ENCODE results near the gene DYRK1A. TPM values are rescaled to one million over a fixed set of nuclear protein-coding genes. Genes with fewer than 3 reads are reported as not detected.
A peak's percentile ranks its signal among the peaks of the same experiment; 100 is the strongest.

The DYRK1A gene
- total RNA-seq, 1 donor from 2014 or later: 68.1 TPM

DNA sequence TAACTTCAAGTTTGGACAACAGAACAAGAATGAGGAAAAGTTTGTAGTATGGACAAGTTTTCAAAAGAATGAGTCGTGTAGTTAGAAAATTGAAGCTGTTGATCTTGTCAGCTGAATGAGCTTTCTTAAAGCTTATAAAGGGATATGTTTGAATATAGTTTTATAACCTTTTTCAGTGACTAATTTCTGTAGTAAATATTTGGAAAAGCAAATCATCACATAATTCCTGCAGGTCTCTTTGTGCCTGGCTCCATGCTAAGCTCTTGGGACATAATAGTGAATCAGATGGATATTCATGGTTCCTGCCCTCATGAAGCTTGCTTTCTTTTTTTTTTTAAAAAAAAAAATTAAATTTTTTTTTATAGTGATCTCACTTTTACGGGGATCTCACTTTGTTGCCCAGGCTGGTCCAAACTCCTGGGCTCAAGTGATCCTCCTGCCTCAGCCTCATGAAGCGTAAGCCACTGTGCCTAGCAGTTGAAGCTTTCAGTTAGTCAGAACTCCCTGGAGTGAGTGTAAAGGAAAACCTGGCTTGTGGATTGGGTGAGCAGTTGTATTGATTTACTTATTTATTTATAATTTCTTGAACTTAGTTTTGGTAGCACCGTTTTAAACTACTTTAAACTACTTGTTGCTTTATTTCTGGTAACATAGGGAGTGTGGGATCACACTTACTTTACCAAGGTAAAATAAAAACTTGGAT, 15.5 kb downstream of the DYRK1A start:
- H3K4me3 Mint-ChIP-seq: no peak overlapping the region

DNA sequence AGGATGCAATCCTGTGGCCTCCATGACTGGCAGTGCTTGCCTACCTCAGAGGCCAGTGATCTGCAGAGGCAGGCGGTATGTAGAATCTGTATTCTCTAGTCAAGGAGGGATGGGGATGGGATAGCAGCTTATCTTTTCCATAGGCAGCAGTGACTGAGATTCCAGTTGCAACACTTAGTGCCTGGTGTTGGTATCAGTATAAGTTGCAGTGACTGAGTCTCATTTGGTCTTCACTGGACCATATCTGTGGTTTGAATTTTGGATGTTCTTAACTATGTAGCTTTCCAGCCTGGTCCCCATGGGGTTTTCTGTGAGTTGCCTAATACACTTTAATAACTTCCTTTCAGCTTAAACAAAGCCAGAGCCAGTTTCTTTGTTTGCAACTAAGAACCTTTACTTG, 16.5 kb downstream of the DYRK1A start:
- Mint-ChIP-seq H3K9me3 (no peaks in the 10 kb centered on the region), H3K27ac (no peak overlapping the region), H3K4me1 (ENCODE audit: low read depth) (peaks cover 79% of the 10 kb centered on the region), H3K4me3 (no peak overlapping the region), H3K27me3 (ENCODE audit: insufficient read depth) (no peaks in the 10 kb centered on the region), H3K36me3 (ENCODE audit: low read depth) (peaks cover 9% of the 10 kb centered on the region)
- no peak for DNase-seq (ENCODE audit: low spot score)
- intact Hi-C loops (cut with micrococcal nuclease): no loop called here

More for the DNA sequence above, 15.5 kb downstream of the DYRK1A start:
- Mint-ChIP-seq H3K27me3 (ENCODE audit: insufficient read depth) (no peaks in the 10 kb centered on the region), H3K9me3 (no peaks in the 10 kb centered on the region), H3K27ac (no peak overlapping the region), H3K4me1 (ENCODE audit: low read depth) (peaks cover 80% of the 10 kb centered on the region), H3K36me3 (ENCODE audit: low read depth) (peaks cover 9% of the 10 kb centered on the region)
- DNase-seq (ENCODE audit: low spot score): no peak
- intact Hi-C loops (cut with micrococcal nuclease): no loop called here

DNA sequence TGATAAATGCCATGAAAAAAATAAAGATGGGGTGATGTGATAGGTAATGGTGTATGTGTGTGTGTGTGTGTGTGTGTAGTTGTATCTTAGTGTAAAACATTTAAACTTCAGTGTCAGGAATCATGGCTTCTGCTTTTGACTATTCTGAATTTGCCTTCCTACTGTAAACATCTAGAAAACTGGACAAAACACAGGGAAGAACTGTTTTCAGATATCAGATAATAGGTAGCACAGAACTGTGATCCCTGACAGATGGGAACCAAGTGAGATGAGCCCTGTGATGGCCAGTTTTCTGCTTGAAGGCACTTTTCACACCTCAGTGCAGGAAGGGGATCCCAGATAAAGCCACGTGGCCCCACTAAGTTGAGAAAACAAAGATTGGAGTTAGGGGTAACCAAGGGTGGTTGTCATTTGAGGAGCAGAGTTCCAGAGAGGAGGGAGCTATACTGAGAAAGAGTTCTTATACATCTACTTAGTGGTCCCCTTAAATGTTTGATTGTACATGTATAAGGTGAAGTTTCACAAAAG, 17.3 kb downstream of the DYRK1A start:
- intact Hi-C loops (cut with micrococcal nuclease): loop anchor here (2.0 kb wide), 1 partner anchor 15 kb away; no protein-coding TSS in a partner anchor

DNA sequence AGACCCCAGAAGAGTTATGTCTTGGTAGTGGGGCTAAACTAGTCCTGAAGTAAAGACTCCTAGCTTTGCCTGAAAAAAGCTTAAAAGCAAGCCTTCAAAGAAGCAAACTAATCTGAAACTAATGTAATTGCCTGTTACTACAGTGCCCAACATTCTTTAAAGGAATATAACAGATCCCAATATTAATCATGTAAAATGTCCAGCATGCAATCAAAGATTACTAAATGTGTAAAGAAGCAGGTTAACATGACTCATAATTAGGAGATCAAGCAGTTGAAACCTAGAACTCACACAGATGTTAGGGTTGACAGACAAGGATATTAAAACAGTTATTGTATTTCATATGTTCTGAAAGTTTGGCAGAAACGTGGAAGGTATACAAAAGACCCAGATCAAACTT, 17.8 kb downstream of the DYRK1A start:
- Mint-ChIP-seq H3K36me3 (ENCODE audit: low read depth) (peaks cover 5% of the 10 kb centered on the region), H3K27me3 (ENCODE audit: insufficient read depth) (no peaks in the 10 kb centered on the region), H3K27ac (no peak overlapping the region), H3K4me3 (no peak overlapping the region), H3K9me3 (no peaks in the 10 kb centered on the region), H3K4me1 (ENCODE audit: low read depth) (peaks cover 70% of the 10 kb centered on the region)
- intact Hi-C loops (cut with micrococcal nuclease): loop anchor here (2.0 kb wide), 1 partner anchor 14 kb away; no protein-coding TSS in a partner anchor
- no peak for DNase-seq (ENCODE audit: low spot score)

More for the DNA sequence above, 17.3 kb downstream of the DYRK1A start:
- DNase-seq (ENCODE audit: low spot score): no peak
- peaks cover 73% of the 10 kb centered on the region for H3K4me1 Mint-ChIP-seq (ENCODE audit: low read depth)
- H3K4me3 Mint-ChIP-seq: no peak overlapping the region
- H3K9me3 Mint-ChIP-seq: no peaks in the 10 kb centered on the region
- peaks cover 6% of the 10 kb centered on the region for H3K36me3 Mint-ChIP-seq (ENCODE audit: low read depth)
- no peaks in the 10 kb centered on the region for H3K27me3 Mint-ChIP-seq (ENCODE audit: insufficient read depth)
- no peak overlapping the region for H3K27ac Mint-ChIP-seq

DNA sequence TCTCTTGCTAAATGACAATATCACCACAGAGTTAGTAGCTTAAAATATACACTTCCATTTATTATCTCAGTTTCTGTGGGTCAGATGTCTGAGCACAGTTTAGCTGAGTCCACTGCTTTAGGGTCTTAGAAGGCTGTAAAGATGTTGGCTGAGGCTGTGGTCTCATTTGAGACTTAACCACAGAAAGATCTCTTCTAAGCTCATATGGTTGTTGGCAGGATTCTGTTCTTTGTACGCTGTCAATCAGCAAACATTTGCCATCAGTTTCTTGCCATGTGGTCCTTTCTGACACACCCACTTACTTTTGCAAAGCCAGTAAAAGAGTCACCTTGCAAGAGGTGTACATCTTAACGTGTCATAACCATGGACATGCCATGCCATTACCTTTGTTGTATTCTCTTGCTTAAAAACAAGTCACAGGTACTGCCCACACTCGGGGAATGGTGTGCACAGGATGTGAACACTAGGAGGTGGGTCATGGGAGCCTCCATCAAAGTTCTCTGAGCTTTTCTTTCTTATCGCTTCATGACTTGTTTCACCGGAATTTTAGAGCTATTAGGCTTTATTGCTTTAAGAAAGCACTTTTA, 18.7 kb downstream of the DYRK1A start:
- H3K4me3 Mint-ChIP-seq: no peak overlapping the region
- peaks cover 5% of the 10 kb centered on the region for H3K36me3 Mint-ChIP-seq (ENCODE audit: low read depth)
- no peak for DNase-seq (ENCODE audit: low spot score)
- no peaks in the 10 kb centered on the region for H3K9me3 Mint-ChIP-seq
- intact Hi-C loops (cut with micrococcal nuclease): loop anchor here (2.0 kb wide), 1 partner anchor 14 kb away; no protein-coding TSS in a partner anchor
- H3K4me1 Mint-ChIP-seq (ENCODE audit: low read depth): peaks cover 69% of the 10 kb centered on the region
- H3K27ac Mint-ChIP-seq: no peak overlapping the region
- no peaks in the 10 kb centered on the region for H3K27me3 Mint-ChIP-seq (ENCODE audit: insufficient read depth)

DNA sequence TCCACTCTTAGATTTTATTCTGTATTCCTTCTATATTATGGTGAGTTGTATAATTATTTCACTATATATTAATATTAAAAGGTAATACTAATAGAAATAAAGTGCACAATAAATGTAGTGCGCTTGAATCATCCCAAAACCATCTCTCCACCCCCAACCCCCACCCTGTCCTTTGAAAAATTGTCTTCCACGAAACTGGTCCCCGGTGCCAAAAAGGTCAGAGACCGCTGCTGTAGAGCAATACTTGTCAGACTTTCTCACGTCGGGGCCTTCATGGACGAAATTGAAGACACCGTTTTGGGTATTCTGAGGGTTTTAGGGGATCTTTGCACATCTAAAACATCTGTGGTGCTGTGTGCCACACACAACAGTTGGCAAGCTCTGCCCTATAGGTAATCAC, 19.6 kb downstream of the DYRK1A start:
- H3K27me3 Mint-ChIP-seq (ENCODE audit: insufficient read depth): no peaks in the 10 kb centered on the region
- no peak overlapping the region for H3K4me3 Mint-ChIP-seq
- peaks cover 67% of the 10 kb centered on the region for H3K4me1 Mint-ChIP-seq (ENCODE audit: low read depth)
- DNase-seq (ENCODE audit: low spot score): no peak
- intact Hi-C loops (cut with micrococcal nuclease): no loop called here
- no peaks in the 10 kb centered on the region for H3K9me3 Mint-ChIP-seq
- H3K36me3 Mint-ChIP-seq (ENCODE audit: low read depth): peaks cover 1% of the 10 kb centered on the region
- H3K27ac Mint-ChIP-seq: no peak overlapping the region

DNA sequence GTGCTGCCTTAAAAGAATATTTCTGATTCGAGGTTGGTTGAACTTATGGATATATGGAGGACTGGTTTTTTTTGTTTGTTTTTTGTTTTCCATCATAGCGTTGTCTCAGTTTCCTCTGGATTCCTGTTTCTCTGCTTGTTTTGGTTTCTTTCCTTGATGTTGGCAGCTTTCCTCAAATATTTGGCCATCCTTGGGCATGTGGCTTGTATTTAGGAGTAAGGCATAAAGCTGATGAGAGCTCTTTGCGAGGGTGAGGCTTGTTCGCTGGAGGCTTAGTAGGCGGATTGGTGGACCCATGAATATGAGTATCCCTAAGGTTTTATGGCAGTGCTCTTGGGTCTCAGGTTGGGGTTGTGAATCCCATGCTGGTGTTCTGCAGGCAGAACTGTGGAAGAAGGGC, 22.9 kb downstream of the DYRK1A start:
- intact Hi-C loops (cut with micrococcal nuclease): no loop called here
- DNase-seq (ENCODE audit: low spot score): no peak
- no peaks in the 10 kb centered on the region for H3K9me3 Mint-ChIP-seq
- H3K36me3 Mint-ChIP-seq (ENCODE audit: low read depth): peaks cover 3% of the 10 kb centered on the region
- no peak overlapping the region for H3K4me3 Mint-ChIP-seq
- H3K27me3 Mint-ChIP-seq (ENCODE audit: insufficient read depth): no peaks in the 10 kb centered on the region
- no peak overlapping the region for H3K27ac Mint-ChIP-seq
- H3K4me1 Mint-ChIP-seq (ENCODE audit: low read depth): peaks cover 69% of the 10 kb centered on the region

DNA sequence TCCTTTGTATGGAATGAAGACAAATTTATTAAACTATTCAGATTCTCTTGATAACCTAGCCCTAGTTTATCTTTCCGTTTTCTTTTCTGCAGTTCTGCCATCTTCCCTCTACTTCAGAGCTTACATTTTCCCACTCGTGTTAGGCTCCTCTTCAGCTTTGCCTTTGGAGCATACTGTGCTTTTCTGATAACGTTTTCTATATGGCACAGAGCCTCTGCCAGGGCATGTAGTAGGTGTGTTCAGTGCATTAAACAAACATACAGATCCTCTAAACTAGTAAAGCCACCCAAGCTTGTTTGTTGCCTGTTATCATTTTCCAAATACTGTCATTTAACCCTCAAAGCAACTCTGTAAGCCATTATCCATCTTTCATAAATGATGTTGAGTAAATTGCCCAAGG, 25.1 kb downstream of the DYRK1A start:
- H3K27me3 Mint-ChIP-seq (ENCODE audit: insufficient read depth): no peaks in the 10 kb centered on the region
- peaks cover 5% of the 10 kb centered on the region for H3K36me3 Mint-ChIP-seq (ENCODE audit: low read depth)
- peaks cover 62% of the 10 kb centered on the region for H3K4me1 Mint-ChIP-seq (ENCODE audit: low read depth)
- DNase-seq (ENCODE audit: low spot score): no peak
- no peaks in the 10 kb centered on the region for H3K9me3 Mint-ChIP-seq
- peak overlapping the region; percentile 63 for H3K27ac Mint-ChIP-seq
- no peak overlapping the region for H3K4me3 Mint-ChIP-seq
- intact Hi-C loops (cut with micrococcal nuclease): no loop called here

DNA sequence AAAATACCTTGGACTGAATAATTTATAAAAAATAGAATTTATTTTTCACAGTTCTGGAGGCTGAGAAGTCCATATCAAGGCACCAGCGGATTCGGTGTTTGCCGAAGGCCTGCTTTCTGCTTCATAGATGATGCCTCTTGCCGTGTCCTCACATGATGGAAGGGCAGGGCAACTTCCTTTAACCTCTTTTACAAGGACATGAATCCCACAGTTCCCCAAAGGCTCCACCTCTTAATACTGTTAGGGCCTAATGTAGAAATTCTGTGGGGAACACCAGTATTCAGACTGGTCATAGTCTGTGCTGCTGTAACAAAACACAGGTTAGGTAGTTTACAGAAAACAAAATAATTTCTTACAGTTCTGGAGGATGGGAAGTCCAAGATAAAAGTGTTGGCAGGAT, 25.9 kb downstream of the DYRK1A start:
- H3K27ac Mint-ChIP-seq: no peak overlapping the region
- intact Hi-C loops (cut with micrococcal nuclease): no loop called here

DNA sequence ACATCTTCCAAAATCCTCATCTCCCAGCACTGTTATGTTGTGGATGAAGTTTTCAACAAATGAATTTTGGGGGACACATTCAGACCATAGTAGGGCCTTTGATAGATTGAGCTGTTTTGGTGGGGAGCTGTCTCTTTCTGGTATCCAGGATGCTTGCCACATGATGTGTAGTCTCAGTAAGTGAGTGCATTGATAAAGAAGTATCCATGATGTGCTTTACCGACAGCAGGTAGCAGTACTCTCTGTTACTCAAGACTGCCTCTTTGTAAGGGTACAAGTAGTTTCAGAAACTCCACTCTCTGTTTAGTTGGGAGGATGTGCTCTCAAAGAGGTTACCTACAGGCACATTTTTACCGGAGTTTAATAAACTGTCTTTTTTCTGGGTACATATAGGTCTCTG, 26.5 kb downstream of the DYRK1A start:
- no peaks in the 10 kb centered on the region for H3K27me3 Mint-ChIP-seq (ENCODE audit: insufficient read depth)
- H3K9me3 Mint-ChIP-seq: no peaks in the 10 kb centered on the region
- H3K4me3 Mint-ChIP-seq: no peak overlapping the region
- peaks cover 5% of the 10 kb centered on the region for H3K36me3 Mint-ChIP-seq (ENCODE audit: low read depth)
- intact Hi-C loops (cut with micrococcal nuclease): no loop called here
- H3K4me1 Mint-ChIP-seq (ENCODE audit: low read depth): peaks cover 58% of the 10 kb centered on the region
- H3K27ac Mint-ChIP-seq: no peak overlapping the region
- DNase-seq (ENCODE audit: low spot score): no peak

More for the DNA sequence above, 25.9 kb downstream of the DYRK1A start:
- Mint-ChIP-seq H3K4me3 (no peak overlapping the region), H3K27me3 (ENCODE audit: insufficient read depth) (no peaks in the 10 kb centered on the region), H3K9me3 (no peaks in the 10 kb centered on the region), H3K36me3 (ENCODE audit: low read depth) (peaks cover 5% of the 10 kb centered on the region), H3K4me1 (ENCODE audit: low read depth) (peaks cover 61% of the 10 kb centered on the region)
- DNase-seq (ENCODE audit: low spot score): no peak

DNA sequence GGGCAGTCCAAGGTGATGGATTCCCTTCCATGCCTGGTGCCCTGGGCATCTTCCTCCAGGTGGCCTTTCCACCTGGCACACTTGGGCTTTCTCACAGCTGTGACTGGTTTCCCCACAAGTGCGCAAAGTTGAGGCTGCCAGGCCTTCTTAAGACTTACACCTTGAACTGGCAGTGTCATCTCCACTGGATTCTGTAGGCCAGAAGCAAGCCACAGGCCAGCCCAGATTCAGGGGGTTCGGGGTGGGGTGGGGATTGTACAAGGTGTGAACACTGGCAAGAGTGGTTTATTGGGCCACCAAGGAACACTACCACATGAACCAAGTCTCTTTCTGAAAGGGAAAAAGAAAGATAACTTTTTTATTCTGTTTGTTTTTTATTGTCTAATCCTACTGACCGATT, 27.2 kb downstream of the DYRK1A start:
- Mint-ChIP-seq H3K27me3 (ENCODE audit: insufficient read depth) (no peaks in the 10 kb centered on the region), H3K27ac (no peak overlapping the region), H3K9me3 (no peaks in the 10 kb centered on the region), H3K4me1 (ENCODE audit: low read depth) (peaks cover 64% of the 10 kb centered on the region), H3K36me3 (ENCODE audit: low read depth) (peaks cover 5% of the 10 kb centered on the region), H3K4me3 (no peak overlapping the region)
- DNase-seq (ENCODE audit: low spot score): no peak
- intact Hi-C loops (cut with micrococcal nuclease): loop anchor here (2.0 kb wide), 1 partner anchor 15 kb away; no protein-coding TSS in a partner anchor

DNA sequence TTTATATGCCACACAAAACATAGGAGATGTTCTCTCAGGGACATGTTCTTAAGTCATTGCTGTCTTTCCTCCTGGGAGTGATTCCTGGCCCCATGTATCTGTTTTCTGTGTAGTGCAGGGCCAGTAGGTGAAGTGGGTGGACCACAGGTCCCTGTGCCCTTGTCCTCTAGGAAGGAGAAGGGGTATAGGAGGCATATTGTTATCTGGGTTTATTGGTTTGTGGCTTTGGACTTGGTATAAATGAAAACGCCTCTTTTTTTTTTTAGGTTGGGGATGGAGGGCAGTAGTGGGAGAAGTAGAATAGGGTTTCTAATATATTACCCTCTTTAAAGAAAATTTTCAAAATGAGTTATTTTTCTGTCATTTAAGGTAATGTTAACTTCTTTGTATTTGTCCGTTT, 29.4 kb downstream of the DYRK1A start:
- DNase-seq (ENCODE audit: low spot score): no peak
- H3K27ac Mint-ChIP-seq: no peak overlapping the region
- H3K4me1 Mint-ChIP-seq (ENCODE audit: low read depth): peaks cover 70% of the 10 kb centered on the region
- H3K27me3 Mint-ChIP-seq (ENCODE audit: insufficient read depth): no peaks in the 10 kb centered on the region
- H3K4me3 Mint-ChIP-seq: no peak overlapping the region
- H3K9me3 Mint-ChIP-seq: peaks cover 4% of the 10 kb centered on the region
- H3K36me3 Mint-ChIP-seq (ENCODE audit: low read depth): peaks cover 8% of the 10 kb centered on the region
- intact Hi-C loops (cut with micrococcal nuclease): loop anchor here (2.0 kb wide), 1 partner anchor 13 kb away; no protein-coding TSS in a partner anchor

DNA sequence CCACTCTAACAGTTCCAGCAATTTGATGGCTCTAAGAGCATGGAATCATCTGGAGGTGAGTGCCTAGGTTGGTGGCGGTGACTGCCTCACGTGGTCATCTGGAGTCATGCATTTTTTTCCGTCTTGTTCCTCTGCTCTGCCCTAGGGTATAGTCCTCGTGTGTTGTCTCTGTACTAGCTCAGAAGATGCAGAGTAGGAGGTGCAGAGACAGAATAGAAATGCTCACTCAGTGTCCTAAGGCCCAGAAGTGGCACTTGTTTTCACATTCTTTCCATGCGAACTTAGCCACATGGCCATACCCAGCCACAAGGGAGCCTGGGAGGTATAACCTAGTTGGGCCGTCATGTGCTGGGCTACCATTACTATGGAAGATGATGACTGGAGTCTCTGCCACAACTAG, 30.3 kb downstream of the DYRK1A start:
- Mint-ChIP-seq H3K4me1 (ENCODE audit: low read depth) (peaks cover 67% of the 10 kb centered on the region), H3K4me3 (no peak overlapping the region), H3K27ac (no peak overlapping the region), H3K9me3 (peaks cover 9% of the 10 kb centered on the region), H3K36me3 (ENCODE audit: low read depth) (peaks cover 10% of the 10 kb centered on the region), H3K27me3 (ENCODE audit: insufficient read depth) (no peaks in the 10 kb centered on the region)
- DNase-seq (ENCODE audit: low spot score): no peak
- intact Hi-C loops (cut with micrococcal nuclease): no loop called here
